ENCODE results near the gene GPRC5B. TPM values are rescaled to one million over a fixed set of nuclear protein-coding genes. Genes with fewer than 3 reads are reported as not detected.

Gene GPRC5B
- total RNA-seq, 2 experiments from 2014 or later, result not detected

DNA sequence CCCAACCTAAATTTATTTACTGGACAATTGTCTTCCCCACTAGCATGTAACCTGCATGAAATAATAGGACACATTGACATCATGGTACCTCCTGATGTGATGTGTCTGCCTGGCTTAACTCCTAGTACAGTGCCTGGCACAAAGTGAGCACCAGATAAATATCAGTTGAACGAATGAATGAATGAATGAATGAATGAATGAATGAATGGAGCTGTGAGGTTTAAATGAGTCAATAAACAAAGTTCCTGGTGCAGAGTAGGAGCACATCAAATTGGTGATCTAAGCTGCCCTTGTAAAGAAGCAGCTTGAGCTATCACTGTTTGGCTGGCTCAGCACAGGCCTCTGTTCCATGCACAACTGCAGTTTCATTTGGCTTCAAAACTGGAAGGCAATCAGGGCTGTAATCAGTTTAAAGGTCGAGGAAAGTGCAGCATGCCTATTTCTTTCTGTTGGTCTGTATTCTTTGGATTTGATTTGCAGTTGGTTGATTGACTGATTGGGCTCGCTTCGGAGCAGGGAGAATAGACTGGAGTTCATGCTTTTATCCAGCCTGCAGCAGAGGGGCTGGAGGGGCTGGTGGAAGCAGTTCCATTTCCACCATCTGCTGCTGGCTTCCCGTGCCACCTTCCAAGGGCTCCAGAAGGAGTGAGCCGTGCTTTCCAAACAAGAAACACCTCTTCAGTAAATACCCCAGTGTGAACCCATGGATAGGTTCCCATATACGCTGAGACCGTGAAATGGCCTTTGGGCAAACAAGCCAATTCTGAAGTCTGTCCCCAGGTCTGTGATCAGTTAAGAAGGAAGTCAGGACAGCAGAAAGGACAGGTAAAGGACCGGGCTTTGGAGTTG lies 54.6 kb downstream of the GPRC5B start:
- POLR2A ChIA-PET, result no interaction called here
- CTCF ChIA-PET, result no interaction called here

- CTCF ChIA-PET, result no interaction called here
- POLR2A ChIA-PET, result no interaction called here
Measured at GRCh38 chr16:19824216-19824615, 60.4 kb downstream of the GPRC5B start.

DNA sequence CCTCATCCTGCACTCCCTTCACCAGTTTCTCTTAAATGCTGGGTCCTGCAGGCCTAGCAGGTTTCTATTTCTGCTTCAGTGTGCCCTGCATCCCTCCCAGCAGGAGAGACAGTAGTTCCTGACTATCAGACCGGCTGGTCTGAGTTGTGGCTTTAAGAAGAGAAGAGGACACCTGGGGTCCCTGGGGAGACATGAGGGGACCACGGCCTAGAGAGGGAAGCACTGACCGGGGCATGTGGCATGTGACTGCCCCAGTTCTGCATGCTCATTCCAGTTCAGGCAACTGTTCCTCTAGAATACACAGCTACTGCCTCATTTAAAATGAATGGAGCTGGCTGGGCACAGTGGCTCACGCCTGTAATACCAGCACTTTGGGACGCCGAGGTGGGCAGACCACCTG lies 61.3 kb downstream of the GPRC5B start:
- ChIA-PET POLR2A (no interaction called here), CTCF (no interaction called here)

- POLR2A ChIA-PET, result no interaction called here
- CTCF ChIA-PET, result no interaction called here
Measured at GRCh38 chr16:19822533-19822932, 62.1 kb downstream of the GPRC5B start.

DNA sequence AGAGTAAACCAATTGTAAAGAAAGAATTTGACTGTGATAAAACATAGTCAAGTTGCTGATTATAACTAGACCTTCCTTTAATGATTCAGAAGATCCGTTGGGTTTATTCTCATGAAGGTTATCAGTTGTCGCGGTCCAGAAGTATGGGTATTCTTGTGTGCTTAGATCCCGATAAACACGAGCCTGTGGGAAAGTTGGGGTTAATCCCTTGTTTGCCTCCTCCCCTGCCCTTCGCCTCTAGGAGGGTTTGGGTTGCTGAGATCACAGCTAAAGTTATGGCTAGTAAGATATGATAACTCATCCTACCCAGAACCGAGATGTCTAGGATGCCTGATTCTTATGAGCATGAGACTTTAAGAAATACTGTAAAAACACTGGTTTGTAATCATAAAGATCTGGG lies 66.8 kb downstream of the GPRC5B start:
- CTCF ChIA-PET, result no interaction called here
- POLR2A ChIA-PET, result no interaction called here

DNA sequence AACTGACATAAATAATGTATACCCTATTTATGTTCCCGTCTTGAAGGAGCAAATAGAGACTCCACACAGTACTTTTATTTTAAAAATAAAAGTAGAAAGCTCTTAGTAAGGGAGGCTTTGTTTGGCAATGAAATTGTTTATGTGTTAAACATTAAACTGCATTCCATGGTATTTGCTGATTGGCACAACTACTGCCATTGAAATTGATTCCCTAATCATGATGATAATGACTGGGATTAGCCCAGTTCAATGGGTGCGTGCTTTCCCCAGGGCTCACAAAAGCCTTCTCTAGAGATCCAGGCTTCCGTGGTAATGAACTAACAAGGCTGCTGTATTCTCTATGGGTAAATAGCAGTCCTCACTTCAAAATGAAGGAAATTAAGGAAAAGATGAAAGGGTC lies 67.5 kb downstream of the GPRC5B start:
- ChIA-PET POLR2A (no interaction called here), CTCF (no interaction called here)

GRCh38 chr16:19815418-19815817 lies 69.2 kb downstream of the GPRC5B start:
- POLR2A ChIA-PET, result no interaction called here
- CTCF ChIA-PET, result no interaction called here

GRCh38 chr16:19812986-19813385 lies 71.7 kb downstream of the GPRC5B start:
- ChIA-PET POLR2A (no interaction called here), CTCF (no interaction called here)

- CTCF ChIA-PET, result no interaction called here
Measured at GRCh38 chr16:19810817-19811731, 73.6 kb downstream of the GPRC5B start.

DNA sequence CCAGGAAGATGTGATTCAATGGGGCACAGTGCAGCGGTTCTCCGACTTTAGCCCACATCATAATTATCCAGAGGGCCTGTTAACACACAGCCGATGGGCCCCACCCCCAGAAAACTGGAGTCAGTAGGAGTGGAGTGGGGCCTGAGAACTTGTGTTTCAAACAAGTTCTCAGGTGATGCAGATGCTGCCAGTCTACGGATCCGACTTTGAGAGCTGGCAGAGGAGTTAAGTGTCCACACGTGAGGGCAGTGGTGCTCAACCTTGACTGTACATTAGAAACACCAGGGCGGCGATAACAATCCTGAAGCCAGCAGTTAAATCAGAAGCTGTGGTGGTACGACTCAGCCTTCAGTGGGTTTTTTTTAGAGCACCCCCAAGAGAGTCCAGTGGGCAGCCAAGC lies 75.0 kb downstream of the GPRC5B start:
- POLR2A ChIA-PET, result no interaction called here
- CTCF ChIA-PET, result no interaction called here

More at GRCh38 chr16:19810817-19811731, 73.6 kb downstream of the GPRC5B start:
- POLR2A ChIA-PET, result no interaction called here

DNA sequence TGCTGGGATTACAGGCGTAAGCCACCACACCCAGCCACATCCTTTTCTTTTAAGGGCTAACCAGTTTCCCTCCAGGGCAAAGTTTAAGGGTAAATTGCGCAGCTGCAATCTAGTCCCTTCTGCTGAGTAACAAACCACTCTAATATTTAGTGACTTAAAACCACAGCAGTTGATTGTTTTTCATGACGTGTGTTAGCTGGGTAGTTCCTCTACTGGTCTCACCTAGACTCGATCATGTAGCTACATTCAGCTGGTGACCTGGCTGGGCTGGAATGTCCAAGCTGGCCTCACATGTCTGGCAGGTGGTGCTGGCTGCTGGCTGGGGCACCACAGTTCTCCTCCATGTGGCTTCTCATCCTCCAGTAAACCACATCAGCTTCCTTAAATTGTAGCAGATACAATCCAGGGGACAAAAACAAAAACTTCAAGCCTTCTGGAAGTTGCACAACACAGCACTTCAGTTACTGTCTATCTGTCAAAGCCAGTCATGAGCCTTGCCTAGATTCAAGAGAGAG lies 75.5 kb downstream of the GPRC5B start:
- ChIA-PET POLR2A (no interaction called here), CTCF (no interaction called here)

DNA sequence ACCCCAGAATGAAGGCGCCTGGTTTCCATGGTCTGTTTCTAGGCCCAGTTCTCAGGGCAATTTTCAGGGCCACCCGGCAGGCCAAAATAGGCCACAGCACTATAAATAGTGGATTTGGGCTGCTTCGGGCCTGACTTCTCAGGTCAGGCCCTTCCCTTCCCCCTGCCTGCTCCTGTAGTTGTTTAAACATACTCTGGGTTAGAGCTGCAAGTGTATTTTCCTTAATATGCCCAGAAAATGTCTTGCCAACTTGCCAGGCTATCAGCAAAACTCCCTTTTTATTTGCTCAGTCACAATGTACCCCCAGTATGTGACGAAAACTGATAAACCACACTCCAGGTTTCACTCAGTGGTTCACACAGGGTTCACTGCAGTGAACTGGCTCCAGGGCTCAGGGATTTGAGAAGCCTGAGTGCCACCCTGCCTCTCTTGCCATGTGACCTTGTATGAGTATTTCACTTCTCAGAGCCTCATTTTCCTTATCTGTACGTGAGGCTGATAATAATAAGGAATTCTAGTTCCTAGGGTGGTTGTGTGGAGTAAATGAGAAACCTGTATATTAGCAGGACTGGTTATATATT lies 76.5 kb downstream of the GPRC5B start:
- POLR2A ChIA-PET, result no interaction called here
- CTCF ChIA-PET, result no interaction called here

Other genes starting within 250 kb of the GPRC5B start
- 10 to 100 TPM; 32.1 to 33.9 TPM for gene KNOP1, start 166.6 kb downstream of the GPRC5B start, total RNA-seq
- gene IQCK, start 166.6 kb downstream of the GPRC5B start, total RNA-seq, result 1 to 10 TPM; 3.9 to 5.0 TPM
- gene GPR139, start 189.0 kb upstream of the GPRC5B start, total RNA-seq, result not detected